ENCODE results near the gene TENM4.
"Not testable (repeated sequence)": the region's sequence is repeated elsewhere in the genome, so short reads cannot be mapped to it uniquely, and the experiment has no call there.

TENM4 gene

GRCh38 chr11:78615724-78616123 is 825.1 kb downstream of the TENM4 start:
- DNase-seq (ENCODE audit: low read depth, low spot score), result no peak
- no peak overlapping the region for H3K9ac ChIP-seq (ENCODE audit: insufficient read length)
- no peak overlapping the region for H3K4me3 ChIP-seq
- H3K9me3 ChIP-seq (ENCODE audit: low read depth, low read length), result no peaks in the 10 kb centered on the region
- TF ChIP-seq EZH2 (IDR thresholded peaks at IDR 0.05) (no peak), POLR2AphosphoS5 (IDR thresholded peaks at IDR 0.05; ENCODE audit: borderline replicate concordance, low read depth, low read length) (no peak), FOXP2 (optimal IDR thresholded peaks at IDR 0.05; ENCODE audit: control extremely low read depth, extremely low read length, insufficient read depth) (no peak)
- H3K36me3 ChIP-seq (ENCODE audit: insufficient read depth, low read length), result no peaks in the 10 kb centered on the region
- no peak overlapping the region for H3K27ac ChIP-seq

GRCh38 chr11:78613378-78613813 is 827.4 kb downstream of the TENM4 start:
- no peak for TF ChIP-seq POLR2AphosphoS5 (IDR thresholded peaks at IDR 0.05; ENCODE audit: borderline replicate concordance, low read depth, low read length)
- no peak for TF ChIP-seq EZH2 (IDR thresholded peaks at IDR 0.05)
- TF ChIP-seq FOXP2 (optimal IDR thresholded peaks at IDR 0.05; ENCODE audit: control extremely low read depth, extremely low read length, insufficient read depth), result no peak
- Histone ChIP-seq H3K9ac (ENCODE audit: insufficient read length) (no peak overlapping the region), H3K4me3 (no peak overlapping the region), H3K27ac (no peak overlapping the region), H3K36me3 (ENCODE audit: insufficient read depth, low read length) (no peaks in the 10 kb centered on the region), H3K9me3 (ENCODE audit: low read depth, low read length) (no peaks in the 10 kb centered on the region)
- no peak for DNase-seq (ENCODE audit: low read depth, low spot score)

GRCh38 chr11:78612721-78613377 is 828.0 kb downstream of the TENM4 start:
- Histone ChIP-seq H3K36me3 (ENCODE audit: insufficient read depth, low read length) (no peaks in the 10 kb centered on the region), H3K27ac (no peak overlapping the region), H3K9me3 (ENCODE audit: low read depth, low read length) (no peaks in the 10 kb centered on the region), H3K9ac (ENCODE audit: insufficient read length) (no peak overlapping the region), H3K4me3 (no peak overlapping the region)
- DNase-seq (ENCODE audit: low read depth, low spot score), result no peak
- TF ChIP-seq FOXP2 (optimal IDR thresholded peaks at IDR 0.05; ENCODE audit: control extremely low read depth, extremely low read length, insufficient read depth) (no peak), POLR2AphosphoS5 (IDR thresholded peaks at IDR 0.05; ENCODE audit: borderline replicate concordance, low read depth, low read length) (no peak), EZH2 (IDR thresholded peaks at IDR 0.05) (no peak)

- not testable (repeated sequence) for H3K4me3 ChIP-seq; H3K27ac ChIP-seq; DNase-seq (ENCODE audit: low read depth, low spot score); H3K36me3 ChIP-seq (ENCODE audit: insufficient read depth, low read length); H3K9ac ChIP-seq (ENCODE audit: insufficient read length); H3K9me3 ChIP-seq (ENCODE audit: low read depth, low read length)
These were observed 831.5 kb downstream of the TENM4 start for GRCh38 chr11:78609321-78609720.

- Histone ChIP-seq H3K27ac (no peak overlapping the region), H3K4me3 (no peak overlapping the region), H3K36me3 (ENCODE audit: insufficient read depth, low read length) (no peaks in the 10 kb centered on the region), H3K9ac (ENCODE audit: insufficient read length) (no peak overlapping the region), H3K9me3 (ENCODE audit: low read depth, low read length) (no peaks in the 10 kb centered on the region)
- no peak for TF ChIP-seq POLR2AphosphoS5 (IDR thresholded peaks at IDR 0.05; ENCODE audit: borderline replicate concordance, low read depth, low read length)
- TF ChIP-seq FOXP2 (optimal IDR thresholded peaks at IDR 0.05; ENCODE audit: control extremely low read depth, extremely low read length, insufficient read depth), result no peak
- TF ChIP-seq EZH2 (IDR thresholded peaks at IDR 0.05), result no peak
- DNase-seq (ENCODE audit: low read depth, low spot score), result no peak
These were observed 833.1 kb downstream of the TENM4 start for GRCh38 chr11:78607696-78608095.

- no peak for DNase-seq (ENCODE audit: low read depth, low spot score)
- H3K9me3 ChIP-seq (ENCODE audit: low read depth, low read length), result no peaks in the 10 kb centered on the region
- H3K9ac ChIP-seq (ENCODE audit: insufficient read length), result no peak overlapping the region
- no peak overlapping the region for H3K27ac ChIP-seq
- no peak overlapping the region for H3K4me3 ChIP-seq
- TF ChIP-seq FOXP2 (optimal IDR thresholded peaks at IDR 0.05; ENCODE audit: control extremely low read depth, extremely low read length, insufficient read depth) (no peak), POLR2AphosphoS5 (IDR thresholded peaks at IDR 0.05; ENCODE audit: borderline replicate concordance, low read depth, low read length) (no peak), EZH2 (IDR thresholded peaks at IDR 0.05) (no peak)
- no peaks in the 10 kb centered on the region for H3K36me3 ChIP-seq (ENCODE audit: insufficient read depth, low read length)
These were observed 834.2 kb downstream of the TENM4 start for GRCh38 chr11:78606667-78607066.

- DNase-seq (ENCODE audit: low read depth, low spot score), result no peak
- no peaks in the 10 kb centered on the region for H3K9me3 ChIP-seq (ENCODE audit: low read depth, low read length)
- TF ChIP-seq FOXP2 (optimal IDR thresholded peaks at IDR 0.05; ENCODE audit: control extremely low read depth, extremely low read length, insufficient read depth) (no peak), POLR2AphosphoS5 (IDR thresholded peaks at IDR 0.05; ENCODE audit: borderline replicate concordance, low read depth, low read length) (no peak), EZH2 (IDR thresholded peaks at IDR 0.05) (no peak)
- no peak overlapping the region for H3K27ac ChIP-seq
- no peaks in the 10 kb centered on the region for H3K36me3 ChIP-seq (ENCODE audit: insufficient read depth, low read length)
- no peak overlapping the region for H3K9ac ChIP-seq (ENCODE audit: insufficient read length)
- no peak overlapping the region for H3K4me3 ChIP-seq
These were observed 835.5 kb downstream of the TENM4 start for GRCh38 chr11:78605296-78605695.

- H3K4me3 ChIP-seq, result no peak overlapping the region
- no peak overlapping the region for H3K27ac ChIP-seq
- H3K36me3 ChIP-seq (ENCODE audit: insufficient read depth, low read length), result no peaks in the 10 kb centered on the region
- no peak for TF ChIP-seq POLR2AphosphoS5 (IDR thresholded peaks at IDR 0.05; ENCODE audit: borderline replicate concordance, low read depth, low read length)
- H3K9ac ChIP-seq (ENCODE audit: insufficient read length), result no peak overlapping the region
- DNase-seq (ENCODE audit: low read depth, low spot score), result no peak
- no peaks in the 10 kb centered on the region for H3K9me3 ChIP-seq (ENCODE audit: low read depth, low read length)
These were observed 837.0 kb downstream of the TENM4 start for GRCh38 chr11:78603792-78604191.
